BLaER1 treated with 17β-estradiol and CSF1 and Interleukin-3, amounts not matched to agents 10 nM and 100 nM (cell line): ENCODE results near the gene RBM38.

Source experiments
- H3K27ac ChIP-seq, 11 experiments: shearing (Covaris generic); formaldehyde crosslinking; 2 replicates each; pipeline ENCODE4 v1.8.1; 2022
- H3K27me3 ChIP-seq, 11 experiments: shearing (Covaris generic); formaldehyde crosslinking; 2 replicates each; pipeline ENCODE4 v1.8.1; 2022
- H3K36me3 ChIP-seq, 11 experiments: shearing (Covaris generic); formaldehyde crosslinking; 2 replicates each; pipeline ENCODE4 v1.8.1; 2022
- H3K4me1 ChIP-seq, 10 experiments: shearing (Covaris generic); formaldehyde crosslinking; 2 replicates each; pipeline ENCODE4 v1.8.1; 2022
- H3K4me2 ChIP-seq, 11 experiments: shearing (Covaris generic); formaldehyde crosslinking; 2 replicates each; pipeline ENCODE4 v1.8.1; 2022
- H3K4me3 ChIP-seq, 10 experiments: shearing (Covaris generic); formaldehyde crosslinking; 2 replicates each; pipeline ENCODE4 v1.8.1; 2022
- H3K9ac ChIP-seq, 11 experiments: shearing (Covaris generic); formaldehyde crosslinking; 2 replicates each; pipeline ENCODE4 v1.8.1; 2022
- H3K9me3 ChIP-seq, 11 experiments: shearing (Covaris generic); formaldehyde crosslinking; replicated peaks in 1 of 11; 2 replicates each; pipeline ENCODE4 v1.8.1; 2022
- H4K20me1 ChIP-seq, 11 experiments: shearing (Covaris generic); formaldehyde crosslinking; 2 replicates each; pipeline ENCODE4 v1.8.1; 2022
- Cebpa-rat ChIP-seq, 11 experiments: shearing (Covaris generic); IDR thresholded peaks; 2 replicates each; pipeline ENCODE4 v1.8.1; 2022

The RBM38 gene

GRCh38 chr20:57397693-57398108 lies 6.5 kb downstream of the RBM38 start:
- H4K20me1 ChIP-seq: peaks cover 100% of the 10 kb centered on the region in 11 experiments
- H3K27me3 ChIP-seq: no peaks in the 10 kb centered on the region
- peaks cover 70 to 100% (median 99%) of the 10 kb centered on the region in 11 experiments for H3K36me3 ChIP-seq
- H3K4me3 ChIP-seq: peak overlapping the region in 9 of 10 experiments; percentile 35 to 100 (median 93); a peak in 18 of 20 replicates
- peak overlapping the region; percentile 86 to 100 (median 98); a peak in 20 of 22 replicates for H3K9ac ChIP-seq
- H3K27ac ChIP-seq: peak overlapping the region in 10 of 11 experiments; percentile 54 to 98 (median 94); a peak in 21 of 22 replicates
- H3K4me1 ChIP-seq: peaks cover 93 to 99% (median 97%) of the 10 kb centered on the region in 10 experiments
- H3K9me3 ChIP-seq: peaks cover 0 to 8% (median 0%) of the 10 kb centered on the region in 11 experiments; a peak in 6 of 22 replicates
- peak overlapping the region; percentile 95 to 100 (median 99) for H3K4me2 ChIP-seq
- TF ChIP-seq Cebpa-rat (IDR thresholded peaks at IDR 0.05): no peak

DNA sequence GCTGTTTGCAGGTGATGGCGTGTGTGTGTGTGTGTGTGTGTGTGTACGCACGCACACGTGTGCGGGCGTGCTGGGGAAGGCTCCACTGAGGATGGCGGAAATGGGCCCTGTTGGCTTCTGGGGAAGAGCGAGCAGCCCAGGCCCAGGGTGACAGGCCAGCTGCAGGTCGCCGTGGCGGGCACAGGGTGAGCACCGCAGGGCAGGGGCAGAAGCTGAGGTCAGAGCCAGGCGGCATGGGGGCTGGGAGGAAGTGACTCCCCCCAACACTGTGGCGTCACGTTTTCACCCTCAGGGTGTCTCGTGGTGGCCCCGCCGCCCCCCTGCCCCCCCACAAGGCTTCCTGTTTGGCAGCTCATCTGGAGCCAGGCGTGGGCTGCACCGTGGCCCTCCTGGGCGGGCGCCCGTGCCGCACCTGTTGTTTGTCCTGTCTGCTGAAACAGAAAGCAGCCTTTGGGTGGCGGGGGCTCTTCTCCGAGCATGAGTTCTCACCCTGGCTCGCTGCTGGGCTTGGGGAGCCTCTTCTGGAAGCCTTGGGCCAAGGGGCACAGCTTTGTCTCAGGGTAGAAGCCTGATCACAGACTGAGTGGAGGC lies 7.1 kb downstream of the RBM38 start:
- Histone ChIP-seq H3K4me3 (peak overlapping the region; percentile 25 to 100 (median 93); a peak in 19 of 20 replicates), H3K9ac (peak overlapping the region; percentile 86 to 100 (median 98)), H3K27me3 (no peaks in the 10 kb centered on the region), H3K27ac (peak overlapping the region; percentile 37 to 98 (median 93); a peak in 21 of 22 replicates), H3K4me1 (peaks cover 99 to 100% (median 100%) of the 10 kb centered on the region in 10 experiments), H3K9me3 (peaks cover 0 to 1% (median 0%) of the 10 kb centered on the region in 11 experiments; a peak in 3 of 22 replicates), H3K36me3 (peaks cover 74 to 100% (median 99%) of the 10 kb centered on the region in 11 experiments), H4K20me1 (peaks cover 100% of the 10 kb centered on the region in 11 experiments), H3K4me2 (peak overlapping the region; percentile 95 to 100 (median 99))
- no peak for TF ChIP-seq Cebpa-rat (IDR thresholded peaks at IDR 0.05)

GRCh38 chr20:57398901-57399535 lies 7.8 kb downstream of the RBM38 start:
- Histone ChIP-seq H3K4me3 (peak overlapping the region; percentile 25 to 100 (median 93); a peak in 19 of 20 replicates), H3K9ac (peak overlapping the region; percentile 86 to 100 (median 98)), H3K27me3 (no peaks in the 10 kb centered on the region), H3K4me1 (peaks cover 92 to 100% (median 100%) of the 10 kb centered on the region in 10 experiments), H3K27ac (peak overlapping the region; percentile 37 to 98 (median 93); a peak in 21 of 22 replicates), H3K36me3 (peaks cover 74 to 100% (median 99%) of the 10 kb centered on the region in 11 experiments), H3K9me3 (no peaks in the 10 kb centered on the region), H4K20me1 (peaks cover 100% of the 10 kb centered on the region in 11 experiments), H3K4me2 (peak overlapping the region; percentile 95 to 100 (median 99))
- TF ChIP-seq Cebpa-rat (IDR thresholded peaks at IDR 0.05): no peak

GRCh38 chr20:57399587-57400155 lies 8.5 kb downstream of the RBM38 start:
- Histone ChIP-seq H4K20me1 (peaks cover 100% of the 10 kb centered on the region in 11 experiments), H3K4me1 (peaks cover 86 to 100% (median 100%) of the 10 kb centered on the region in 10 experiments), H3K27ac (peak overlapping the region; percentile 9 to 98 (median 93); a peak in 21 of 22 replicates), H3K27me3 (no peaks in the 10 kb centered on the region), H3K36me3 (peaks cover 74 to 100% (median 99%) of the 10 kb centered on the region in 11 experiments), H3K4me3 (peak overlapping the region; percentile 4 to 100 (median 93); a peak in 18 of 20 replicates), H3K9ac (peak overlapping the region; percentile 40 to 100 (median 98); a peak in 21 of 22 replicates), H3K9me3 (no peaks in the 10 kb centered on the region), H3K4me2 (peak overlapping the region; percentile 95 to 100 (median 99))
- no peak for TF ChIP-seq Cebpa-rat (IDR thresholded peaks at IDR 0.05)

DNA sequence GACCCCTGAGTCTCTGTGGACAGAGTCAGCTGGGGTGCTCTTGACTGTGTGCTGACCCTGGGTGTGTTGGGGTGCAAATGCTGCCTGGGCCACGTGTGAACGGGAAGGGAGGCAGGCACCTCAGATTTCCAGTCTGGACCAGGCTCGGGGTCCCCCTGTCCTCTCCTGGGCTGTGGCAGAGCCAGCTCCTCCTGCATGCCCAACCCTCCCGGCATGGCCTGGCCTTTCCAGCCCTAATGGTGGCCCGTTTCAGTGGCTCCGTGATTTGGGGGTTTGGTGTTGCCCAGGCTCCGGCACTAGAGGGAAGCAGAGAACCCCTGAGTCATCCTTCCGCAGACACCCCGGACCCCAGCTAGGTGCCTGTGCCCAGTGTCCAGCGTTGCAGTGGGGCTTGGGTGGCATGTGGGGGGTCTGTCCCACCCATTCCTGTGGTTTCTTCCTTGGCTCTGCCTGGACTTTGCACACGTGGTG lies 9.1 kb downstream of the RBM38 start:
- no peak for TF ChIP-seq Cebpa-rat (IDR thresholded peaks at IDR 0.05)
- Histone ChIP-seq H3K4me3 (peak overlapping the region; percentile 4 to 100 (median 93); a peak in 18 of 20 replicates), H4K20me1 (peaks cover 100% of the 10 kb centered on the region in 11 experiments), H3K36me3 (peaks cover 74 to 100% (median 99%) of the 10 kb centered on the region in 11 experiments), H3K9me3 (no peaks in the 10 kb centered on the region), H3K9ac (peak overlapping the region; percentile 40 to 100 (median 98); a peak in 21 of 22 replicates), H3K4me1 (peaks cover 80 to 100% (median 100%) of the 10 kb centered on the region in 10 experiments), H3K27me3 (no peaks in the 10 kb centered on the region), H3K4me2 (peak overlapping the region; percentile 95 to 100 (median 99)), H3K27ac (peak overlapping the region in 10 of 11 experiments; percentile 54 to 98 (median 94); a peak in 20 of 22 replicates)

DNA sequence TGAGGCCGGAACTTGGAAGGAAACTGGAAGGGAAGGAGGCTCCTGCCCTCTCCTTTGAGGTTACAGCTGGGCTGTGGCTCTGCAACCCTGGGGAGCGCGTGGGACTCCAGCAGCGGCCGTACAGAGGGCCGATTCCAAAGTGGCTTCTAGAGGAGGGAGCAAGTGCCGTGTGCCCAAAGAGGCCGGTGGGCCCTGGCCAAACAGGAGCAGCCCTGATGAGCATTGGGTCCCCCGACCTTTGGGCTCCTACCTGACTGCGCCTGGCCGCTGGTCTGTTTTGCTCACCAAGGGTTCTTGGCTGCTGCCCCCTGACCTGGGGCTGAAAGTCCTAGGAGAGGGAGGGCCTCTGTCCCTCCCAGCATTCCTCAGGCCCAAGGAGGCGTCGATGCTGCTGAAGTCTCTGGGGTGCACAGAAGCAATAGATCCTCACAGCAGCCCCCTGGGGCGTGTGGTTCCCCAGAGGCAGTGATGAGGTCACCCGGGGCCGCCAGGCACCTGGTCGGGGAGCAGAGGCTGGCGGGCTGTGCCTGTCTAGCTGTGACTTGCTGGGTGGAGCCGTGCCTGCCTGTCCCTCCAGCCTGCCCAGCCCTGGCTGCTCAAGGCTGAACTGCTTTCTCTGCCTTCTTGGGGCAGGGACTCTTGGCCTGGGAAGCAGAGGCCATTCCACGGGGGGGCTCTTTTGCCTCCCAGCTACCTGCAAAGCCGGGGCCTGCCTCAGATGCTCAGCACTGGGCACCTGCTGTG lies 9.8 kb downstream of the RBM38 start:
- Histone ChIP-seq H4K20me1 (peaks cover 100% of the 10 kb centered on the region in 11 experiments), H3K4me1 (peaks cover 72 to 100% (median 100%) of the 10 kb centered on the region in 10 experiments), H3K4me2 (peak overlapping the region; percentile 95 to 100 (median 99)), H3K4me3 (peak overlapping the region; percentile 4 to 100 (median 93); a peak in 17 of 20 replicates), H3K36me3 (peaks cover 74 to 100% (median 99%) of the 10 kb centered on the region in 11 experiments), H3K27ac (peak overlapping the region in 10 of 11 experiments; percentile 54 to 98 (median 94); a peak in 20 of 22 replicates), H3K9me3 (no peaks in the 10 kb centered on the region; a peak in 1 of 22 replicates), H3K27me3 (no peaks in the 10 kb centered on the region), H3K9ac (peak overlapping the region in 10 of 11 experiments; percentile 87 to 100 (median 98); a peak in 19 of 22 replicates)
- no peak for TF ChIP-seq Cebpa-rat (IDR thresholded peaks at IDR 0.05)

DNA sequence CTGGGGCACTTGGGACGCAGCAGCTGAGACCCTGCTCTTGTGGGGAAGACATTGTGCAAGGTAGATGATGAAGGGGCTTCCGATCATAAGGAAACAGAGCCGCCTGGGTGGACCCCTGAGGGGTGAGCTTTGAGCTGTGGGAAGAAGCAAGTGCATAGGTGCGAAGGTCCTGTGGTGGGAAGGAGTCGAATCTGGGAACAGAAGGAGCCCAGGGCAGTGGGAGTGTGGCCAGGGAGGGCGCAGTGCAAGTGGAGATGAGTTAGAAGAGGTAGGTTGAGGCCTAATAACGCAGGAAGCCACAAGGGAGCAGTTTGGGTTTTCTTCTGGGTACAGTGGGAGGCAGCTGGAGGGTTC lies 10.3 kb downstream of the RBM38 start:
- peak overlapping the region in 10 of 11 experiments; percentile 87 to 100 (median 98); a peak in 18 of 22 replicates for H3K9ac ChIP-seq
- peaks cover 67 to 100% (median 100%) of the 10 kb centered on the region in 10 experiments for H3K4me1 ChIP-seq
- no peaks in the 10 kb centered on the region; a peak in 1 of 22 replicates for H3K9me3 ChIP-seq
- H3K4me2 ChIP-seq: peak overlapping the region; percentile 95 to 100 (median 99)
- H4K20me1 ChIP-seq: peaks cover 100% of the 10 kb centered on the region in 11 experiments
- H3K4me3 ChIP-seq: peak overlapping the region in 8 of 10 experiments; percentile 42 to 100 (median 96); a peak in 13 of 20 replicates
- peak overlapping the region in 10 of 11 experiments; percentile 54 to 98 (median 94); a peak in 19 of 22 replicates for H3K27ac ChIP-seq
- no peaks in the 10 kb centered on the region for H3K27me3 ChIP-seq
- H3K36me3 ChIP-seq: peaks cover 74 to 100% (median 99%) of the 10 kb centered on the region in 11 experiments
- TF ChIP-seq Cebpa-rat (IDR thresholded peaks at IDR 0.05): no peak
